K562 (cell line): ENCODE measurements around the gene TXNIP. TPM values are rescaled to one million over a fixed set of nuclear protein-coding genes. Genes with fewer than 3 reads are reported as not detected.
A peak's percentile ranks its signal among the peaks of the same experiment; 100 is the strongest.

Source experiments
- ATF4 ChIP-seq: fragments of 450-650 bp; formaldehyde crosslinking; IDR thresholded peaks from 2 replicates; pipeline ENCODE4 v1.4.0; 2022; ENCODE audit warnings: mild to moderate bottlenecking, moderate library complexity
- BRD4 ChIP-seq: fragments of 200-600 bp; sonication (generic); IDR thresholded peaks from 2 replicates; pipeline ENCODE4 v1.6.1; 2017; ENCODE audit warnings: inconsistent platforms
- CBX5 ChIP-seq: IDR thresholded peaks from 2 replicates; pipeline ENCODE4 v1.6.1; 2014; ENCODE audit warnings: low read depth, borderline replicate concordance
- CEBPZ ChIP-seq: fragments of 150-350 bp; IDR thresholded peaks from 2 replicates; pipeline ENCODE4 v1.6.1; 2014; ENCODE audit warnings: low read depth, mild to moderate bottlenecking, low read length, borderline replicate concordance
- GTF2B ChIP-seq: IDR thresholded peaks from 2 replicates; pipeline ENCODE4 v1.6.1; 2011; ENCODE audit not compliant: insufficient read length; ENCODE audit errors: extremely low read depth
- GTF3C2 ChIP-seq: IDR thresholded peaks from 3 replicates; pipeline ENCODE4 v1.6.1; 2011; ENCODE audit warnings: borderline replicate concordance, mild to moderate bottlenecking, moderate library complexity; ENCODE audit not compliant: insufficient read length; ENCODE audit errors: extremely low read depth
- ILF3 ChIP-seq: fragments of 450-650 bp; IDR thresholded peaks from 2 replicates; pipeline ENCODE4 v1.6.1; 2018; ENCODE audit warnings: antibody characterized with exemption, mild to moderate bottlenecking, moderate library complexity, borderline replicate concordance
- JUN ChIP-seq, 2 experiments: sonication (generic) in 1 of 2; formaldehyde crosslinking in 1 of 2; IDR thresholded peaks; 2 replicates each; pipeline versions ENCODE4 v1.6.1 to v1.8.0; 2012 to 2022; ENCODE audit warnings: borderline replicate concordance in 2 of 2, mild to moderate bottlenecking in 2 of 2, improper control_type of control experiment in 1 of 2, low read depth in 1 of 2, low read length in 1 of 2, missing genetic modification reagents in 1 of 2
- KHSRP ChIP-seq: fragments of 450-650 bp; IDR thresholded peaks from 2 replicates; pipeline ENCODE4 v1.6.1; 2017
- MLX ChIP-seq, 2 experiments: fragments of 450-650 bp in 1 of 2; sonication (generic) in 1 of 2; formaldehyde crosslinking; conservative IDR thresholded peaks; 2 replicates each; pipeline versions ENCODE4 v1.4.0 to v1.8.1; 2020 to 2022; ENCODE audit warnings: mild to moderate bottlenecking in 1 of 2, missing genetic modification reagents in 1 of 2
- MXI1 ChIP-seq: IDR thresholded peaks from 2 replicates; pipeline ENCODE4 v1.6.1; 2011; ENCODE audit warnings: low read depth, mild to moderate bottlenecking, improper control_type of control experiment, low read length
- NFE2 ChIP-seq: IDR thresholded peaks from 2 replicates; pipeline ENCODE4 v1.6.1; 2014; ENCODE audit warnings: antibody characterized with exemption, low read depth
- PHTF2 ChIP-seq: fragments of 250-450 bp; sonication (Bioruptor Pico); IDR thresholded peaks from 2 replicates; pipeline ENCODE4 v1.5.0; 2021; ENCODE audit warnings: mild to moderate bottlenecking
- RFX7 ChIP-seq: fragments of 250-450 bp; sonication (Bioruptor Pico); IDR thresholded peaks from 2 replicates; pipeline ENCODE4 v1.5.1; 2021; ENCODE audit warnings: mild to moderate bottlenecking
- TRIM25 ChIP-seq: fragments of 450-650 bp; IDR thresholded peaks from 2 replicates; pipeline ENCODE4 v1.7.0; 2016; ENCODE audit warnings: borderline replicate concordance
- polyA plus RNA-seq, 8 experiments: library from polyadenylated mRNA; depleted of rRNA in 4 of 8; stranded (reverse) in 5 of 8; unstranded in 3 of 8; fragments of >200 nt; fragmentation: Nextera tagmentation in 2 of 8; fragmentation: Illumina TruSeq in 1 of 8; extraction: Ambion mirVana in 2 of 8; extraction: Trizol in 1 of 8; gene quantifications; 2 replicates each; pipeline versions ENCODE4 v1.2.1 to v1.2.3, GENCODE V29; 2011 to 2014; ENCODE audit warnings: inconsistent platforms in 1 of 8, missing spikeins in 1 of 8
- total RNA-seq, 7 experiments: library from RNA; depleted of rRNA in 6 of 7; stranded (reverse); fragments of >200 nt in 6 of 7; fragmentation: Illumina TruSeq in 2 of 7; extraction: Trizol in 2 of 7; gene quantifications; 2 replicates each; pipeline versions ENCODE4 v1.2.1 to v1.2.3, GENCODE V29; 2011 to 2021; ENCODE audit warnings: low replicate concordance in 1 of 7

TXNIP gene
- total and polyA plus RNA-seq, 9 of the 15 experiments (the other 6 are each of a cell fraction or from before 2014, with no cell fraction given), result 120 to 499 (median 257) TPM

GRCh38 chr1:146036965-146037646 lies 40.7 kb upstream of the TXNIP start (continued):
- no peak for TF ChIP-seq MLX (CRISPR knock-in tag; conservative IDR thresholded peaks at IDR 0.05)
- no peak for TF ChIP-seq CEBPZ
- TF ChIP-seq GTF3C2, result peak; percentile 85
- no peak for TF ChIP-seq TRIM25
- no peak for TF ChIP-seq ATF4 (CRISPR knock-in tag)
- TF ChIP-seq CBX5, result no peak
- peak; percentile 41; the same call in 1 of the 2 replicates for TF ChIP-seq JUN (IDR thresholded peaks at IDR 0.05; ENCODE audit: borderline replicate concordance, low read depth, low read length)
- 0 out of 2 replicates have a peak, but pooled peaks have one; percentile 46 for TF ChIP-seq JUN (CRISPR knock-in tag; IDR thresholded peaks at IDR 0.05; ENCODE audit: borderline replicate concordance)
- TF ChIP-seq PHTF2 (CRISPR knock-in tag), result 0 out of 2 replicates have a peak, but pooled peaks have one; percentile 69
- peak; percentile 96 for TF ChIP-seq BRD4
- no peak; the same call in 1 of the 2 replicates for TF ChIP-seq ILF3
- TF ChIP-seq RFX7 (CRISPR knock-in tag), result no peak
- TF ChIP-seq GTF2B, result no peak
- TF ChIP-seq MXI1, result peak; percentile 68; the same call in 1 of the 2 replicates
- TF ChIP-seq NFE2, result no peak
- TF ChIP-seq KHSRP, result no peak
